ENCODE results near the gene PLD6.
A peak's percentile ranks its signal among the peaks of the same experiment; 100 is the strongest.

Gene PLD6

DNA sequence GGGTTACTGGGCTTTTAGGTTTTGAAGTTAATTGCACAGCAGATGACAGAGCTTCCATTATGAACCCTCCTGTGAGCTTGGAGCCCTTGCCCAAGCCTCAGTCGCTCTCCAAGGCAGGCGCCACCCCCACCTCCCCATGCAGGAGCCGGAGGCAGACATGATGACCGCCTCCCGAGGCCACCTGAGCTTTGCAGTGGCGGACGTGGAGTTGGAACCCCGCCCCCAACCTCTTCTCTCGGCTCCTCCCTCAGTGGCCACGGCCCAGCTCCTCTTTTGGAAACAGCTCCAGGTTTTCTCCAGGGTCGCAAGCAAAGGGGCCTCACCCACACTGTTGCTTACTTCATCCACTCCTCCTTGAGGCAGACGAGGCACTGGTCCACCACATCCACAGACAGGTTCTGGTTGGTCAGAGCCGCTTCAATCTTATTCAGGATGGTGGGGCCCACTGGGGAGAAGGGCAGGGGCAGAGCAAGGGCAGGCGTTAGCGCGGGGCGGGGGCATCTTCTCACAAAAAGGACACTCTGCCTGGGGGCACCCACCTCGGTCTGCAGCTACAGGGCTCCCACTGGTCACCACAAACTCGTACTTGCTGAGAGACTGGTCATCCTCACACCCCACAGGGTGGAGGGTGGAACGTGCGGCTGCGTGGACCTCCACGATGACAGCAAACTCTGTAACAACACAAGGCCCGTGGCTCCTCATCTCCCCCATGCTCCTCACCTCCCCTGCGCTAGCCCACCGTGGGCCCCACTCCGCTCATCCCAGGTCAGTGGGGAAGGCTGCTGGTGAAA, 8.7 kb upstream of the PLD6 start:
- Histone ChIP-seq H3K27me3 (ENCODE audit: insufficient read depth, poor library complexity, severe bottlenecking) (no peaks in the 10 kb centered on the region), H3K27ac (ENCODE audit: poor library complexity, severe bottlenecking) (no peak overlapping the region), H3K9me3 (ENCODE audit: severe bottlenecking) (no peaks in the 10 kb centered on the region), H3K36me3 (ENCODE audit: low read depth) (peaks cover 48% of the 10 kb centered on the region), H3K4me1 (ENCODE audit: insufficient read depth, poor library complexity, severe bottlenecking) (no peaks in the 10 kb centered on the region), H3K4me3 (ENCODE audit: severe bottlenecking) (no peak overlapping the region)
- TF ChIP-seq, protein P1, sequence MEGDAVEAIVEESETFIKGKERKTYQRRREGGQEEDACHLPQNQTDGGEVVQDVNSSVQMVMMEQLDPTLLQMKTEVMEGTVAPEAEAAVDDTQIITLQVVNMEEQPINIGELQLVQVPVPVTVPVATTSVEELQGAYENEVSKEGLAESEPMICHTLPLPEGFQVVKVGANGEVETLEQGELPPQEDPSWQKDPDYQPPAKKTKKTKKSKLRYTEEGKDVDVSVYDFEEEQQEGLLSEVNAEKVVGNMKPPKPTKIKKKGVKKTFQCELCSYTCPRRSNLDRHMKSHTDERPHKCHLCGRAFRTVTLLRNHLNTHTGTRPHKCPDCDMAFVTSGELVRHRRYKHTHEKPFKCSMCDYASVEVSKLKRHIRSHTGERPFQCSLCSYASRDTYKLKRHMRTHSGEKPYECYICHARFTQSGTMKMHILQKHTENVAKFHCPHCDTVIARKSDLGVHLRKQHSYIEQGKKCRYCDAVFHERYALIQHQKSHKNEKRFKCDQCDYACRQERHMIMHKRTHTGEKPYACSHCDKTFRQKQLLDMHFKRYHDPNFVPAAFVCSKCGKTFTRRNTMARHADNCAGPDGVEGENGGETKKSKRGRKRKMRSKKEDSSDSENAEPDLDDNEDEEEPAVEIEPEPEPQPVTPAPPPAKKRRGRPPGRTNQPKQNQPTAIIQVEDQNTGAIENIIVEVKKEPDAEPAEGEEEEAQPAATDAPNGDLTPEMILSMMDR (IDR thresholded peaks at IDR 0.05; ENCODE audit: poor library complexity, severe bottlenecking): no peak
- no peak for ATAC-seq (ENCODE audit: low read depth)
- no peak for DNase-seq (ENCODE audit: low spot score)

DNA sequence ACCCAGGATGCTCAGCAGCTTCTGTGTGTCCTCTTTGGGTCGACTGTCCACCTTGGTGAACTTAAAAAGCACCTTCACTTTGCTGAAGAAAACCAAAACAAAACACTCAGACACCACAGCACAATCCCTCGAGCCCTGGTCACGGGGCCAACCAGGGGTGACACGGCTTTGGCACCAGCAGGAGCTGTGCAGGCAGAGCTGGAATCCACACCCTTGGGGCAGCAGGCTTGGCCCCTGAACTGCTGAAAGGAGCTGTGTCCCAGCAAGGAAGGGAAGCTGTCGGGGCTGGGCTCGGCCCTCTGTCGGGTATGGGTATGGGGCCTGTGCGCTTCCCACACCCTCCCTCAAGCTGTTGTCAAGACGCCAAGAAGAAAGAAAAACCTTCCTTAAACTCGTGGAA, 7.6 kb upstream of the PLD6 start:
- DNase-seq (ENCODE audit: low spot score) (no peak), ATAC-seq (ENCODE audit: low read depth) (no peak)
- Histone ChIP-seq H3K9me3 (ENCODE audit: severe bottlenecking) (no peaks in the 10 kb centered on the region), H3K4me3 (ENCODE audit: severe bottlenecking) (no peak overlapping the region), H3K27ac (ENCODE audit: poor library complexity, severe bottlenecking) (no peak overlapping the region), H3K4me1 (ENCODE audit: insufficient read depth, poor library complexity, severe bottlenecking) (no peaks in the 10 kb centered on the region), H3K27me3 (ENCODE audit: insufficient read depth, poor library complexity, severe bottlenecking) (no peaks in the 10 kb centered on the region), H3K36me3 (ENCODE audit: low read depth) (peaks cover 46% of the 10 kb centered on the region)
- TF ChIP-seq, protein P1 (IDR thresholded peaks at IDR 0.05; ENCODE audit: poor library complexity, severe bottlenecking): no peak

DNA sequence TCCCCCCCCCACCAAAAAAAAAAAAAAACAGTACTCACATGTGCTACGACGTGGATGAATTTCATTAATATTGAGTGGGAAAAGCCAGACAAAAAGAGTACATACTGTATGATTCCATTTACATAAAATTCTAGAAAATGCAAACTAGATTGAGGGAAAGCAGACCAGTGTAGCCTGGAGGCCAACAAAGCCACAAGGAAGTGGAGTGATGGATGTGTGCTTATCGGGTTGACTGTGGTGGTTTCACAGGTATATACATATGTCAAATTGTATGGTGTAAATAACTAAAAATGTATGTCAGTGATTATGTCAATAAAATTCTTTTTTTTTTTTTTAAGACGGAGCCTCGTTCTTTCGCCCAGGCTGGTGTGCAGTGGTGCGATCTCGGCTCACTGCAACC, 1.9 kb upstream of the PLD6 start:
- TF ChIP-seq, protein P1 (IDR thresholded peaks at IDR 0.05; ENCODE audit: poor library complexity, severe bottlenecking): no peak
- Histone ChIP-seq H3K36me3 (ENCODE audit: low read depth) (no peaks in the 10 kb centered on the region), H3K4me3 (ENCODE audit: severe bottlenecking) (no peak overlapping the region), H3K4me1 (ENCODE audit: insufficient read depth, poor library complexity, severe bottlenecking) (no peaks in the 10 kb centered on the region), H3K27ac (ENCODE audit: poor library complexity, severe bottlenecking) (no peak overlapping the region), H3K9me3 (ENCODE audit: severe bottlenecking) (no peaks in the 10 kb centered on the region), H3K27me3 (ENCODE audit: insufficient read depth, poor library complexity, severe bottlenecking) (no peaks in the 10 kb centered on the region)
- ATAC-seq (ENCODE audit: low read depth): no peak
- no peak for DNase-seq (ENCODE audit: low spot score)

DNA sequence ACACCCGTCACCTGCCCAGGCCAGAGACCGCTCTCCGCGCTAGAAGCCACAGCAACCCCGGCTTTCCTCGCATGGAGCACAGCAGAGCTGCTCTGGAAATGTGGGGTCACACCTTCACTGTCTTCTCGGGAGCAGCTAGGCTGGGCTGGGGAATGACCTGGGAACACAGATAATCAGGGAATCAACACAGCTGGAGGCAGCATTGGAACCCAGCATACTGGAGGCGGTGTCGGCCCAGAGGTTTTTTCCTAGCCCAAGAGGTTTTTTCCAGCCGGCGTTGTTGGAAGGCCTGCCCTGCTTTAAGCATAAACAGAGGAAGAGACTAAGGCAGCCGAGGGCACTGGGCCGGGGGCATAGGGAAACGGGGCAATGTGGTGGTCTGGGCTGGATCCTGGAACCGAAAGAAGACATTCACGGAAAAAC, 791 bp upstream of the PLD6 start:
- no peaks in the 10 kb centered on the region for H3K4me1 ChIP-seq (ENCODE audit: insufficient read depth, poor library complexity, severe bottlenecking)
- no peaks in the 10 kb centered on the region for H3K27me3 ChIP-seq (ENCODE audit: insufficient read depth, poor library complexity, severe bottlenecking)
- no peak for DNase-seq (ENCODE audit: low spot score)
- peak overlapping the region; percentile 27 for H3K27ac ChIP-seq (ENCODE audit: poor library complexity, severe bottlenecking)
- no peaks in the 10 kb centered on the region for H3K9me3 ChIP-seq (ENCODE audit: severe bottlenecking)
- ATAC-seq (ENCODE audit: low read depth): no peak
- TF ChIP-seq, protein P1 (IDR thresholded peaks at IDR 0.05; ENCODE audit: poor library complexity, severe bottlenecking): no peak
- no peaks in the 10 kb centered on the region; the same call in 1 of the 2 replicates for H3K36me3 ChIP-seq (ENCODE audit: low read depth)
- no peak overlapping the region for H3K4me3 ChIP-seq (ENCODE audit: severe bottlenecking)
